ENCODE data around the gene DHDH.

The DHDH gene

GRCh38 chr19:48991011-48991609 lies 57.6 kb downstream of the DHDH start:
- Histone ChIP-seq H3K9me3 (ENCODE audit: low read length) (no peaks in the 10 kb centered on the region), H3K9ac (ENCODE audit: low read length) (no peak overlapping the region), H3K27me3 (ENCODE audit: control insufficient read depth in 1 of 2, insufficient read depth in 2 of 2, low read length in 2 of 2) (no peaks in the 10 kb centered on the region), H3K4me1 (ENCODE audit: insufficient read depth, low read length) (peaks cover 28% of the 10 kb centered on the region), H3K4me3 (ENCODE audit: low read depth in 1 of 2, low read length in 2 of 2) (no peak overlapping the region), H3K36me3 (ENCODE audit: insufficient read depth, low read length) (peaks cover 11% of the 10 kb centered on the region), H3K27ac (ENCODE audit: low read depth, low read length) (peak overlapping the region; percentile 97)

GRCh38 chr19:48991873-48992580 lies 58.5 kb downstream of the DHDH start:
- Histone ChIP-seq H3K4me3 (ENCODE audit: low read depth in 1 of 2, low read length in 2 of 2) (peak overlapping the region; percentile 87 to 98), H3K27me3 (ENCODE audit: control insufficient read depth in 1 of 2, insufficient read depth in 2 of 2, low read length in 2 of 2) (no peaks in the 10 kb centered on the region), H3K4me1 (ENCODE audit: insufficient read depth, low read length) (peaks cover 28% of the 10 kb centered on the region), H3K9ac (ENCODE audit: low read length) (peak overlapping the region; percentile 95), H3K9me3 (ENCODE audit: low read length) (no peaks in the 10 kb centered on the region), H3K27ac (ENCODE audit: low read depth, low read length) (peak overlapping the region; percentile 97), H3K36me3 (ENCODE audit: insufficient read depth, low read length) (peaks cover 11% of the 10 kb centered on the region)

GRCh38 chr19:48992581-48993174 lies 59.2 kb downstream of the DHDH start:
- peaks cover 28% of the 10 kb centered on the region for H3K4me1 ChIP-seq (ENCODE audit: insufficient read depth, low read length)
- no peaks in the 10 kb centered on the region for H3K27me3 ChIP-seq (ENCODE audit: control insufficient read depth in 1 of 2, insufficient read depth in 2 of 2, low read length in 2 of 2)
- no peaks in the 10 kb centered on the region for H3K9me3 ChIP-seq (ENCODE audit: low read length)
- peak overlapping the region; percentile 95 for H3K9ac ChIP-seq (ENCODE audit: low read length)
- peaks cover 11% of the 10 kb centered on the region for H3K36me3 ChIP-seq (ENCODE audit: insufficient read depth, low read length)
- H3K27ac ChIP-seq (ENCODE audit: low read depth, low read length) = peak overlapping the region; percentile 97
- H3K4me3 ChIP-seq (ENCODE audit: low read depth in 1 of 2, low read length in 2 of 2) = peak overlapping the region; percentile 87 to 98

GRCh38 chr19:48993175-48994034 lies 59.9 kb downstream of the DHDH start, which contains the start of the genes GYS1 and RUVBL2:
TSS of gene GYS1 (minus strand) at chr19:48993309. CDS start at chr19:48993112, 197 bp downstream.
TSS of gene RUVBL2 (plus strand) at chr19:48993887. CDS start at chr19:48993912, 25 bp downstream.
- peak within 1 kb of the TSS; percentile 95 for H3K9ac ChIP-seq (ENCODE audit: low read length)
- peaks cover 28% of the 10 kb centered on the region for H3K4me1 ChIP-seq (ENCODE audit: insufficient read depth, low read length)
- H3K27me3 ChIP-seq (ENCODE audit: control insufficient read depth in 1 of 2, insufficient read depth in 2 of 2, low read length in 2 of 2) = no peaks in the 10 kb centered on the region
- no peaks in the 10 kb centered on the region for H3K9me3 ChIP-seq (ENCODE audit: low read length)
- peak within 1 kb of the TSS; percentile 97 for H3K27ac ChIP-seq (ENCODE audit: low read depth, low read length)
- H3K36me3 ChIP-seq (ENCODE audit: insufficient read depth, low read length) = peaks cover 6% of the 10 kb centered on the region
- peak within 1 kb of the TSS; percentile 87 to 98 for H3K4me3 ChIP-seq (ENCODE audit: low read depth in 1 of 2, low read length in 2 of 2)

- no peaks in the 10 kb centered on the region for H3K27me3 ChIP-seq (ENCODE audit: control insufficient read depth in 1 of 2, insufficient read depth in 2 of 2, low read length in 2 of 2)
- peak overlapping the region; percentile 97 for H3K27ac ChIP-seq (ENCODE audit: low read depth, low read length)
- peaks cover 28% of the 10 kb centered on the region for H3K4me1 ChIP-seq (ENCODE audit: insufficient read depth, low read length)
- H3K9me3 ChIP-seq (ENCODE audit: low read length) = no peaks in the 10 kb centered on the region
- peak overlapping the region; percentile 65 to 98 for H3K4me3 ChIP-seq (ENCODE audit: low read depth in 1 of 2, low read length in 2 of 2)
- no peaks in the 10 kb centered on the region for H3K36me3 ChIP-seq (ENCODE audit: insufficient read depth, low read length)
- H3K9ac ChIP-seq (ENCODE audit: low read length) = peak overlapping the region; percentile 68
Measured at GRCh38 chr19:48994035-48994386, 60.5 kb downstream of the DHDH start.
